HEK293 (cell line): ENCODE measurements around the gene DMBX1.

Experiments
- CTCF ChIA-PET: fragments of 350-600 bp; formaldehyde crosslinking; extraction: SDS; loops from one replicate; lab custom pipeline; 2021; ENCODE audit warnings: antibody characterized with exemption; lab: Yijun Ruan, JAX
- POLR2A ChIA-PET: fragments of 300-600 bp; formaldehyde crosslinking; extraction: SDS; loops from one replicate; lab custom pipeline; 2020; ENCODE audit warnings: antibody characterized with exemption, inconsistent platforms; lab: Yijun Ruan, JAX
- H3K27ac ChIP-seq: fragments of 200-500 bp; sonication (Bioruptor generic); 2 replicates; pipeline ENCODE4 v1.5.1; 2014; ENCODE audit warnings: low read depth, low read length, control low read depth, inconsistent platforms; ENCODE audit errors: extremely low read depth
- H3K36me3 ChIP-seq, 2 experiments: fragments of 200-500 bp in 1 of 2; sonication (Bioruptor generic) in 1 of 2; 1 replicate in 1 of 2; 2 replicates in 1 of 2; pipeline ENCODE4 v1.5.1; 2014 to 2017; ENCODE audit warnings: inconsistent platforms in 2 of 2, low read length in 2 of 2; ENCODE audit not compliant: control insufficient read depth in 2 of 2, insufficient read depth in 1 of 2
- H3K4me1 ChIP-seq: fragments of 200-500 bp; sonication (Bioruptor generic); 2 replicates; pipeline ENCODE4 v1.5.1; 2014; ENCODE audit warnings: mild to moderate bottlenecking, low read length, inconsistent platforms; ENCODE audit not compliant: control insufficient read depth, insufficient read depth
- H3K4me3 ChIP-seq: 2 replicates; pipeline ENCODE4 v1.5.1; 2011; ENCODE audit warnings: low read depth, mild to moderate bottlenecking, control low read depth, low read length, moderate library complexity
- H3K9me3 ChIP-seq: fragments of 200-500 bp; sonication (Bioruptor generic); 2 replicates; pipeline ENCODE4 v1.5.1; 2014; ENCODE audit warnings: low read depth, low read length, inconsistent platforms; ENCODE audit not compliant: control insufficient read depth, insufficient read depth
- GFI1B ChIP-seq: fragments of 450-650 bp; formaldehyde crosslinking; IDR thresholded peaks from 2 replicates; pipeline ENCODE4 v1.5.1; 2016; ENCODE audit warnings: missing biosample characterization, missing genetic modification characterization
- GLI2 ChIP-seq: fragments of 450-650 bp; formaldehyde crosslinking; IDR thresholded peaks from 2 replicates; pipeline ENCODE4; 2017; ENCODE audit warnings: missing biosample characterization, missing genetic modification characterization, low read depth, borderline replicate concordance
- MZF1 ChIP-seq: fragments of 450-650 bp; formaldehyde crosslinking; IDR thresholded peaks from 2 replicates; pipeline ENCODE4 v1.5.1; 2017; ENCODE audit warnings: missing biosample characterization, missing genetic modification characterization, borderline replicate concordance
- OVOL3 ChIP-seq: fragments of 450-650 bp; formaldehyde crosslinking; IDR thresholded peaks from 2 replicates; pipeline ENCODE4 v1.5.1; 2016; ENCODE audit warnings: missing biosample characterization, missing genetic modification characterization
- RBAK ChIP-seq: fragments of 450-650 bp; formaldehyde crosslinking; IDR thresholded peaks from 2 replicates; pipeline ENCODE4 v1.5.1; 2016; ENCODE audit warnings: missing biosample characterization, missing genetic modification characterization
- SALL2 ChIP-seq: fragments of 450-650 bp; formaldehyde crosslinking; IDR thresholded peaks from 2 replicates; pipeline ENCODE4 v1.5.0; 2017; ENCODE audit warnings: missing biosample characterization, mild to moderate bottlenecking, missing genetic modification characterization, borderline replicate concordance
- TRIM28 ChIP-seq: IDR thresholded peaks from 2 replicates; pipeline ENCODE4 v1.6.1; 2011; ENCODE audit warnings: low read length, control low read depth, borderline replicate concordance
- WT1 ChIP-seq: fragments of 450-650 bp; formaldehyde crosslinking; IDR thresholded peaks from 2 replicates; pipeline ENCODE4 v1.5.1; 2016; ENCODE audit warnings: missing biosample characterization, missing genetic modification characterization
- ZBTB17 ChIP-seq: fragments of 450-650 bp; formaldehyde crosslinking; IDR thresholded peaks from 2 replicates; pipeline ENCODE4 v1.5.1; 2016; ENCODE audit warnings: missing biosample characterization, missing genetic modification characterization
- ZBTB21 ChIP-seq: fragments of 450-650 bp; formaldehyde crosslinking; IDR thresholded peaks from 2 replicates; pipeline ENCODE4 v1.5.1; 2017; ENCODE audit warnings: missing biosample characterization, missing genetic modification characterization
- ZNF140 ChIP-seq: fragments of 450-650 bp; formaldehyde crosslinking; IDR thresholded peaks from 2 replicates; pipeline ENCODE4 v1.5.1; 2016; ENCODE audit warnings: missing biosample characterization, missing genetic modification characterization
- ZNF184 ChIP-seq: fragments of 450-650 bp; IDR thresholded peaks from 2 replicates; pipeline ENCODE4 v1.5.1; 2018; ENCODE audit warnings: missing biosample characterization, mild to moderate bottlenecking, missing genetic modification characterization
- ZNF274 ChIP-seq, 2 experiments: fragments of 200-500 bp in 1 of 2; fragments of 450-650 bp in 1 of 2; sonication (Bioruptor generic) in 1 of 2; formaldehyde crosslinking in 1 of 2; IDR thresholded peaks; 2 replicates each; pipeline versions ENCODE4 v1.5.1 to v1.6.1; 2014 to 2016; ENCODE audit warnings: borderline replicate concordance in 1 of 2, inconsistent platforms in 1 of 2, low read length in 1 of 2, missing biosample characterization in 1 of 2, missing genetic modification characterization in 1 of 2
- ZNF341 ChIP-seq: fragments of 450-650 bp; formaldehyde crosslinking; IDR thresholded peaks from 2 replicates; pipeline ENCODE4; 2016; ENCODE audit warnings: low read depth, missing biosample characterization, missing genetic modification characterization
- ZNF350 ChIP-seq: fragments of 450-650 bp; formaldehyde crosslinking; IDR thresholded peaks from 2 replicates; pipeline ENCODE4 v1.5.0; 2017; ENCODE audit warnings: missing biosample characterization, mild to moderate bottlenecking, missing genetic modification characterization
- ZNF426 ChIP-seq: fragments of 450-650 bp; formaldehyde crosslinking; IDR thresholded peaks from 2 replicates; pipeline ENCODE4 v1.5.1; 2017; ENCODE audit warnings: missing biosample characterization, missing genetic modification characterization, mild to moderate bottlenecking, inconsistent platforms, moderate library complexity
- ZNF596 ChIP-seq: fragments of 450-650 bp; IDR thresholded peaks from 2 replicates; pipeline ENCODE4 v1.5.0; 2018; ENCODE audit warnings: missing biosample characterization, mild to moderate bottlenecking, missing genetic modification characterization, moderate library complexity
- ZNF600 ChIP-seq: fragments of 450-650 bp; formaldehyde crosslinking; IDR thresholded peaks from 2 replicates; pipeline ENCODE4 v1.5.1; 2016; ENCODE audit warnings: missing biosample characterization, missing genetic modification characterization
- ZNF623 ChIP-seq: fragments of 450-650 bp; formaldehyde crosslinking; IDR thresholded peaks from 2 replicates; pipeline ENCODE4 v1.5.1; 2016; ENCODE audit warnings: missing biosample characterization, missing genetic modification characterization
- ZNF701 ChIP-seq: fragments of 450-650 bp; formaldehyde crosslinking; IDR thresholded peaks from 2 replicates; pipeline ENCODE4 v1.5.1; 2016; ENCODE audit warnings: missing biosample characterization, missing genetic modification characterization
- ZNF747 ChIP-seq: fragments of 450-650 bp; formaldehyde crosslinking; IDR thresholded peaks from 2 replicates; pipeline ENCODE4 v1.5.1; 2016; ENCODE audit warnings: missing biosample characterization, missing genetic modification characterization
- TF ChIP-seq, protein P1 (sequence below): fragments of 450-650 bp; formaldehyde crosslinking; IDR thresholded peaks from 2 replicates; pipeline ENCODE4 v1.5.1; 2016; ENCODE audit warnings: missing biosample characterization, missing genetic modification characterization
- TF ChIP-seq, protein P2 (sequence below): fragments of 450-650 bp; formaldehyde crosslinking; IDR thresholded peaks from 2 replicates; pipeline ENCODE4 v1.5.0; 2017; ENCODE audit warnings: missing biosample characterization, missing genetic modification characterization, borderline replicate concordance
- TF ChIP-seq, protein P3 (sequence below): fragments of 450-650 bp; formaldehyde crosslinking; IDR thresholded peaks from 2 replicates; pipeline ENCODE4 v1.5.1; 2016; ENCODE audit warnings: missing biosample characterization, missing genetic modification characterization
- TF ChIP-seq, protein P4 (sequence below): fragments of 450-650 bp; formaldehyde crosslinking; IDR thresholded peaks from 2 replicates; pipeline ENCODE4 v1.5.1; 2016; ENCODE audit warnings: missing biosample characterization, missing genetic modification characterization
- TF ChIP-seq, protein P5 (sequence below): fragments of 450-650 bp; formaldehyde crosslinking; IDR thresholded peaks from 2 replicates; pipeline ENCODE4 v1.5.1; 2016; ENCODE audit warnings: missing biosample characterization, missing genetic modification characterization

The DMBX1 gene

DNA sequence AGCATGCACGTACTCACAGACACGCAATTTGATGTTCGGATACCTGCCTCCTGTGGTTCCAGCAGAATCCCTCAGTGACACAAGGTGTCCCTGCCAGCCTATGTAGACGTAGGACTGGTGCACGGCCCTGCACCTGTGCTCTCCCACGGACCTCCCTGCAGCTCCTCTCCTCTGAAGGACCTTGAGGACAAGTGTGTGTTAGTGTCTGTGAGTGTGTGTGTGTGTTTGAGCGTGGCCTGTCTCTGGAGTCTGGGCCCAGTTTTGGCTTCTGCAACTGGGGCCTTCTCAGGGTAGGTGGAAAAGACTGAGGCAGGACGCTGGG, 22.5 kb upstream of the DMBX1 start:
- H3K4me3 ChIP-seq: no peak overlapping the region
- H3K9me3 ChIP-seq: no peaks in the 10 kb centered on the region
- no peak overlapping the region for H3K27ac ChIP-seq
- no peaks in the 10 kb centered on the region for H3K36me3 ChIP-seq
- TF ChIP-seq GLI2 (tag by site-specific recombination) (no peak), ZNF701 (tag by site-specific recombination) (no peak), TRIM28 (no peak), ZNF274 (IDR thresholded peaks at IDR 0.05; ENCODE audit: low read length) (no peak), ZNF274 (tag by site-specific recombination; IDR thresholded peaks at IDR 0.05; ENCODE audit: borderline replicate concordance) (no peak), ZNF600 (no peak), SALL2 (tag by site-specific recombination) (no peak), ZBTB21 (tag by site-specific recombination) (no peak), ZNF350 (tag by site-specific recombination) (no peak), MZF1 (tag by site-specific recombination) (no peak), ZBTB17 (tag by site-specific recombination) (no peak), ZNF596 (tag by site-specific recombination) (no peak), OVOL3 (tag by site-specific recombination) (no peak)
- TF ChIP-seq, protein P1, sequence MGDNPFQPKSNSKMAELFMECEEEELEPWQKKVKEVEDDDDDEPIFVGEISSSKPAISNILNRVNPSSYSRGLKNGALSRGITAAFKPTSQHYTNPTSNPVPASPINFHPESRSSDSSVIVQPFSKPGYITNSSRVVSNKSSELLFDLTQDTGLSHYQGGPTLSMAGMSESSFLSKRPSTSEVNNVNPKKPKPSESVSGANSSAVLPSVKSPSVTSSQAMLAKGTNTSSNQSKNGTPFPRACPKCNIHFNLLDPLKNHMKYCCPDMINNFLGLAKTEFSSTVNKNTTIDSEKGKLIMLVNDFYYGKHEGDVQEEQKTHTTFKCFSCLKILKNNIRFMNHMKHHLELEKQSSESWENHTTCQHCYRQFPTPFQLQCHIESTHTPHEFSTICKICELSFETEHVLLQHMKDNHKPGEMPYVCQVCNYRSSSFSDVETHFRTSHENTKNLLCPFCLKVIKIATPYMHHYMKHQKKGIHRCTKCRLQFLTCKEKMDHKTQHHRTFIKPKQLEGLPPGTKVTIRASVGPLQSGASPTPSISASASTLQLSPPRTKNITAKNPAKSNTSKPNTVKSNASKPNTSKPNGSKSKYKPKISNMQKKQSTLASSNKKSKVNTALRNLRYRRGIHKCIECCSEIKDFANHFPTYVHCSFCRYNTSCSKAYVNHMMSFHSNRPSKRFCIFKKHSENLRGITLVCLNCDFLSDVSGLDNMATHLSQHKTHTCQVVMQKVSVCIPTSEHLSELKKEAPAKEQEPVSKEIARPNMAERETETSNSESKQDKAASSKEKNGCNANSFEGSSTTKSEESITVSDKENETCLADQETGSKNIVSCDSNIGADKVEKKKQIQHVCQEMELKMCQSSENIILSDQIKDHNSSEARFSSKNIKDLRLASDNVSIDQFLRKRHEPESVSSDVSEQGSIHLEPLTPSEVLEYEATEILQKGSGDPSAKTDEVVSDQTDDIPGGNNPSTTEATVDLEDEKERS: no peak
- TF ChIP-seq, protein P2, sequence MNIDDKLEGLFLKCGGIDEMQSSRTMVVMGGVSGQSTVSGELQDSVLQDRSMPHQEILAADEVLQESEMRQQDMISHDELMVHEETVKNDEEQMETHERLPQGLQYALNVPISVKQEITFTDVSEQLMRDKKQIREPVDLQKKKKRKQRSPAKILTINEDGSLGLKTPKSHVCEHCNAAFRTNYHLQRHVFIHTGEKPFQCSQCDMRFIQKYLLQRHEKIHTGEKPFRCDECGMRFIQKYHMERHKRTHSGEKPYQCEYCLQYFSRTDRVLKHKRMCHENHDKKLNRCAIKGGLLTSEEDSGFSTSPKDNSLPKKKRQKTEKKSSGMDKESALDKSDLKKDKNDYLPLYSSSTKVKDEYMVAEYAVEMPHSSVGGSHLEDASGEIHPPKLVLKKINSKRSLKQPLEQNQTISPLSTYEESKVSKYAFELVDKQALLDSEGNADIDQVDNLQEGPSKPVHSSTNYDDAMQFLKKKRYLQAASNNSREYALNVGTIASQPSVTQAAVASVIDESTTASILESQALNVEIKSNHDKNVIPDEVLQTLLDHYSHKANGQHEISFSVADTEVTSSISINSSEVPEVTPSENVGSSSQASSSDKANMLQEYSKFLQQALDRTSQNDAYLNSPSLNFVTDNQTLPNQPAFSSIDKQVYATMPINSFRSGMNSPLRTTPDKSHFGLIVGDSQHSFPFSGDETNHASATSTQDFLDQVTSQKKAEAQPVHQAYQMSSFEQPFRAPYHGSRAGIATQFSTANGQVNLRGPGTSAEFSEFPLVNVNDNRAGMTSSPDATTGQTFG: no peak
- TF ChIP-seq, protein P3, sequence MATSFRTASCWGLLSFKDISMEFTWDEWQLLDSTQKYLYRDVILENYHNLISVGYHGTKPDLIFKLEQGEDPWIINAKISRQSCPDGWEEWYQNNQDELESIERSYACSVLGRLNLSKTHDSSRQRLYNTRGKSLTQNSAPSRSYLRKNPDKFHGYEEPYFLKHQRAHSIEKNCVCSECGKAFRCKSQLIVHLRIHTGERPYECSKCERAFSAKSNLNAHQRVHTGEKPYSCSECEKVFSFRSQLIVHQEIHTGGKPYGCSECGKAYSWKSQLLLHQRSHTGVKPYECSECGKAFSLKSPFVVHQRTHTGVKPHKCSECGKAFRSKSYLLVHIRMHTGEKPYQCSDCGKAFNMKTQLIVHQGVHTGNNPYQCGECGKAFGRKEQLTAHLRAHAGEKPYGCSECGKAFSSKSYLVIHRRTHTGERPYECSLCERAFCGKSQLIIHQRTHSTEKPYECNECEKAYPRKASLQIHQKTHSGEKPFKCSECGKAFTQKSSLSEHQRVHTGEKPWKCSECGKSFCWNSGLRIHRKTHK (tag by site-specific recombination): no peak
- TF ChIP-seq, protein P4, sequence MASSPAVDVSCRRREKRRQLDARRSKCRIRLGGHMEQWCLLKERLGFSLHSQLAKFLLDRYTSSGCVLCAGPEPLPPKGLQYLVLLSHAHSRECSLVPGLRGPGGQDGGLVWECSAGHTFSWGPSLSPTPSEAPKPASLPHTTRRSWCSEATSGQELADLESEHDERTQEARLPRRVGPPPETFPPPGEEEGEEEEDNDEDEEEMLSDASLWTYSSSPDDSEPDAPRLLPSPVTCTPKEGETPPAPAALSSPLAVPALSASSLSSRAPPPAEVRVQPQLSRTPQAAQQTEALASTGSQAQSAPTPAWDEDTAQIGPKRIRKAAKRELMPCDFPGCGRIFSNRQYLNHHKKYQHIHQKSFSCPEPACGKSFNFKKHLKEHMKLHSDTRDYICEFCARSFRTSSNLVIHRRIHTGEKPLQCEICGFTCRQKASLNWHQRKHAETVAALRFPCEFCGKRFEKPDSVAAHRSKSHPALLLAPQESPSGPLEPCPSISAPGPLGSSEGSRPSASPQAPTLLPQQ (tag by site-specific recombination): no peak
- ChIA-PET CTCF (no interaction called here), POLR2A (no interaction called here)
- no peaks in the 10 kb centered on the region for H3K4me1 ChIP-seq

DNA sequence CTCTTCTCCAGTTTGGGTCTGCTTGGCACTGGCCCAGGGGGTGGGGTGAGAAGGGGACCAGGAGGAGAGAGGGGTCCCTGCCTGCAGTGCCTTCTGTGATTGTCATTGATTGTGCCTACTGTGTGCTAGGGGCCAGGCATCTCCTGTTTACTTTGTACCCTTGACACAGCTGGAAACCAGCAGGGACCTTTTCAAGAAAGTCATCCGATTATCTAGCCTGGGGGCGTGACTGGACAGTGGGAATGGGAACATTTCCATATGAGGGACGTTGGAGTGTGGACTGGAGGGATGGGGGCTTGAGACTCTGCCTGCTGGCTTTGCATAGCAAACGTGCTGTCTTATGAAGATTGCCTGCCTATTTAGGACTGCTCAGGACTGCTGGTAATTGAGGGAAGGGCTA, 19.8 kb upstream of the DMBX1 start:
- POLR2A ChIA-PET: no interaction called here
- no peaks in the 10 kb centered on the region for H3K4me1 ChIP-seq
- H3K36me3 ChIP-seq: no peaks in the 10 kb centered on the region
- H3K27ac ChIP-seq: no peak overlapping the region
- H3K9me3 ChIP-seq: no peaks in the 10 kb centered on the region
- no peak for TF ChIP-seq WT1
- TF ChIP-seq GFI1B (tag by site-specific recombination): no peak
- TF ChIP-seq, protein P5, sequence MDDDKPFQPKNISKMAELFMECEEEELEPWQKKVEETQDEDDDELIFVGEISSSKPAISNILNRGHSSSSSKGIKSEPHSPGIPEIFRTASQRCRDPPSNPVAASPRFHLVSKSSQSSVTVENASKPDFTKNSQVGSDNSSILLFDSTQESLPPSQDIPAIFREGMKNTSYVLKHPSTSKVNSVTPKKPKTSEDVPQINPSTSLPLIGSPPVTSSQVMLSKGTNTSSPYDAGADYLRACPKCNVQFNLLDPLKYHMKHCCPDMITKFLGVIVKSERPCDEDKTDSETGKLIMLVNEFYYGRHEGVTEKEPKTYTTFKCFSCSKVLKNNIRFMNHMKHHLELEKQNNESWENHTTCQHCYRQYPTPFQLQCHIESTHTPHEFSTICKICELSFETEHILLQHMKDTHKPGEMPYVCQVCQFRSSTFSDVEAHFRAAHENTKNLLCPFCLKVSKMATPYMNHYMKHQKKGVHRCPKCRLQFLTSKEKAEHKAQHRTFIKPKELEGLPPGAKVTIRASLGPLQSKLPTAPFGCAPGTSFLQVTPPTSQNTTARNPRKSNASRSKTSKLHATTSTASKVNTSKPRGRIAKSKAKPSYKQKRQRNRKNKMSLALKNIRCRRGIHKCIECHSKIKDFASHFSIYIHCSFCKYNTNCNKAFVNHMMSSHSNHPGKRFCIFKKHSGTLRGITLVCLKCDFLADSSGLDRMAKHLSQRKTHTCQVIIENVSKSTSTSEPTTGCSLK (tag by site-specific recombination): no peak
- TF ChIP-seq GLI2 (tag by site-specific recombination): no peak
- TF ChIP-seq ZNF184 (tag by site-specific recombination): no peak
- no peak for TF ChIP-seq RBAK (tag by site-specific recombination)
- TF ChIP-seq ZNF140 (tag by site-specific recombination): no peak
- TF ChIP-seq ZNF341 (tag by site-specific recombination): no peak
- no peak for TF ChIP-seq ZNF747 (tag by site-specific recombination)
- no peak for TF ChIP-seq ZNF426 (tag by site-specific recombination)
- no peak for TF ChIP-seq ZNF623 (tag by site-specific recombination)
- CTCF ChIA-PET: interaction anchor here (0.9 to 1.1 kb wide), 2 partner anchors 52 to 57 kb away, joined by 3 read pairs; no protein-coding TSS in a partner anchor
- no peak overlapping the region for H3K4me3 ChIP-seq
